Lower leg skin (tissue), 4 donors: ENCODE data around the gene SPINK7. TPM values are rescaled to one million over a fixed set of nuclear protein-coding genes. Genes with fewer than 3 reads are reported as not detected.
"Not testable (repeated sequence)": the region's sequence is repeated elsewhere in the genome, so short reads cannot be mapped to it uniquely, and the experiment has no call there.

Source experiments
- DNase-seq, 2 donors: peaks; one replicate each; pipeline ENCODE4 v3.0.0-alpha.2; 2019; ENCODE audit warnings: low spot score in 2 of 2
- H3K4me3 ChIP-seq: fragments of 200-600 bp; sonication (generic); 2 replicates; pipeline ENCODE4 v1.5.1; 2017; ENCODE audit warnings: mild to moderate bottlenecking, low read depth; ENCODE audit not compliant: poor library complexity, severe bottlenecking
- CTCF ChIP-seq, 3 donors: fragments of 450-650 bp; IDR thresholded peaks; one replicate each; pipeline ENCODE4 v1.5.1; 2016; ENCODE audit warnings: antibody characterized with exemption in 3 of 3, mild to moderate bottlenecking in 3 of 3, moderate library complexity in 2 of 3
- POLR2A ChIP-seq, 2 donors: fragments of 450-650 bp; IDR thresholded peaks; one replicate each; pipeline ENCODE4 v1.6.1; 2016 to 2017; ENCODE audit warnings: antibody characterized with exemption in 2 of 2, mild to moderate bottlenecking in 1 of 2, moderate library complexity in 1 of 2
- WGBS, 2 donors: methylation state at CpG; one replicate each; pipeline ENCODE4 v1.1.5; 2018; 5-methylcytosine and 5-hydroxymethylcytosine counted together
- intact Hi-C: fragments of 100-400 bp; cut with DNase I; formaldehyde crosslinking; loops from one replicate; pipeline ENCODE4 v1.15.0; 2023; ENCODE audit warnings: low total_unique reads
- total RNA-seq, 4 donors: library from RNA; depleted of rRNA; stranded (reverse); fragments of >200 nt; gene quantifications; one replicate each; pipeline ENCODE4 v1.1.0, GENCODE V29; 2016

Gene SPINK7
- total RNA-seq, 4 donors from 2014 or later: 8.2 to 44.1 (median 27.3) TPM

GRCh38 chr5:148314731-148315130, 2.5 kb downstream of the SPINK7 start:
- no peak for DNase-seq
- H3K4me3 ChIP-seq: no peak overlapping the region
- intact Hi-C loops: no loop called here
- WGBS, 2 donors: 64 to 72% methylated on average over 4 of the region's 4 CpGs
- TF ChIP-seq POLR2A (IDR thresholded peaks at IDR 0.05) (no peak), CTCF (IDR thresholded peaks at IDR 0.05) (no peak)

- intact Hi-C loops, DNase-seq, H3K4me3 ChIP-seq: not testable (repeated sequence)
- WGBS, 2 donors: 9 to 65% methylated on average over 34 of the region's 42 CpGs
Measured at GRCh38 chr5:148320011-148320963, 8.1 kb downstream of the SPINK7 start.

GRCh38 chr5:148333262-148333849, 21.1 kb downstream of the SPINK7 start:
- intact Hi-C loops: no loop called here
- TF ChIP-seq CTCF (IDR thresholded peaks at IDR 0.05): no peak
- no peak for TF ChIP-seq POLR2A (IDR thresholded peaks at IDR 0.05)
- WGBS, 2 donors: 90% methylated on average over 4 of the region's 4 CpGs
- H3K4me3 ChIP-seq: no peak overlapping the region
- DNase-seq: no peak

- no peak for DNase-seq
- intact Hi-C loops: no loop called here
Measured at GRCh38 chr5:148335259-148335658, 23.0 kb downstream of the SPINK7 start, which contains the start of gene SPINK9. TSS of gene SPINK9 (plus strand) at chr5:148335559. CDS start at chr5:148335614, 55 bp downstream.

GRCh38 chr5:148336704-148337435, 24.6 kb downstream of the SPINK7 start:
- intact Hi-C loops: no loop called here
- WGBS, 2 donors: 69 to 85% methylated on average over 3 of the region's 3 CpGs

More at GRCh38 chr5:148335259-148335658, 23.0 kb downstream of the SPINK7 start, which contains the start of gene SPINK9:
- TF ChIP-seq CTCF (IDR thresholded peaks at IDR 0.05) (no peak), POLR2A (IDR thresholded peaks at IDR 0.05) (no peak)
- no peak within 1 kb of the TSS for H3K4me3 ChIP-seq
- 86 to 89% methylated on average over 3 of the region's 3 CpGs for WGBS, 2 donors

More at GRCh38 chr5:148336704-148337435, 24.6 kb downstream of the SPINK7 start:
- TF ChIP-seq POLR2A (IDR thresholded peaks at IDR 0.05): no peak
- TF ChIP-seq CTCF (IDR thresholded peaks at IDR 0.05): no peak
- DNase-seq: no peak
- no peak overlapping the region for H3K4me3 ChIP-seq
